ENCODE measurements around the gene DCP1A.
"Not testable (repeated sequence)": the region's sequence is repeated elsewhere in the genome, so short reads cannot be mapped to it uniquely, and the experiment has no call there.

The DCP1A gene

DNA sequence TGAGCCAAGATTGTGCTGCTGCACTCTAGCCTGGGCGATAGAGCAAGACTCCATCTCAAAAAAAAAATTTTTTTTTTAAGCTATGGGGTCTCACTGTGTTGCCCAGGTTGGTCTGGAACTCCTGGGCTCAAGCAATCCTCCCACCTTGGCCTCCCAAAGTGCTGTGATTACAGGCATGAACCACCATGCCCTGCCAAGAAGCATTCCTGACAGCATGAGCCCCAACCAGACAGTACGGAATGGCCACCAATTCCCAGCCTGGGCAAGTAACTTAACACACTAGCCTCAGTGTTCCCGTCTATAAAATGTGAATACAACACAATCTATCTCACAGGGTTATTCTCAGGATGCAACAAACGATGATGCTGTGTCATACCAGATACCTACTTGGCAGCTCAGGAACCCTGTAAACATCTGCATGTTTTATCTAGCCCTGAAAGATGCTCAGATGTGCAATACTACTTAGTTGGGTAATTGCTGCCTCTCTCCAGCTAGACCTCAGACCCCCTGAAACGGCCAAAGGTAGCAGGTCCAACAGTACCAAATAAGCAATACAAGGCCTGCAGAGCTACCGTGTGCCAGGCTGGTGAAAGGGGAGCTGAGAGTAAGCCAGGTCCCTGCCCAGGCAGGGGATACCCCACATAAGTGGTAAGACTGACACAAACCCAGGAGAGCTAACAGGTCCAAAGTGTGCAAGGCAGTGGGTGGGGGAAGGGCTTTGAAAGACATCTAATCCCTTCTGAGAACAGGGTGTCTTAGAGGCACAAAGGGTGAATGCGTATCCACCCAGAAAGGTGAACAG, 93.4 kb downstream of the DCP1A start:
- DNase-seq (ENCODE audit: extremely low read depth, low read depth), result no peak
- no peak for TF ChIP-seq CTCF (IDR thresholded peaks at IDR 0.05; ENCODE audit: low read depth, low read length)

GRCh38 chr3:53252947-53253322, 94.4 kb downstream of the DCP1A start:
- DNase-seq (ENCODE audit: extremely low read depth, low read depth), result not testable (repeated sequence)

- DNase-seq (ENCODE audit: extremely low read depth, low read depth), result no peak
- TF ChIP-seq CTCF (IDR thresholded peaks at IDR 0.05; ENCODE audit: low read depth, low read length), result no peak
Observed at GRCh38 chr3:53252096-53252946, 95.0 kb downstream of the DCP1A start.

GRCh38 chr3:53250881-53251605, 96.3 kb downstream of the DCP1A start:
- no peak for TF ChIP-seq CTCF (IDR thresholded peaks at IDR 0.05; ENCODE audit: low read depth, low read length)
- DNase-seq (ENCODE audit: extremely low read depth, low read depth), result no peak

GRCh38 chr3:53250453-53250852, 96.9 kb downstream of the DCP1A start:
- TF ChIP-seq CTCF (IDR thresholded peaks at IDR 0.05; ENCODE audit: low read depth, low read length), result no peak
- DNase-seq (ENCODE audit: extremely low read depth, low read depth), result no peak

- no peak for DNase-seq (ENCODE audit: extremely low read depth, low read depth)
Observed at GRCh38 chr3:53248161-53248560, 99.2 kb downstream of the DCP1A start.

More at GRCh38 chr3:53248161-53248560, 99.2 kb downstream of the DCP1A start:
- TF ChIP-seq CTCF (IDR thresholded peaks at IDR 0.05; ENCODE audit: low read depth, low read length), result no peak

Measured in AG09319 (cell line).